ENCODE data around the gene ZNF483. TPM values are rescaled to one million over a fixed set of nuclear protein-coding genes. Genes with fewer than 3 reads are reported as not detected.

Gene ZNF483
- total RNA-seq: 4.2 and 5.2 TPM in 2 replicates

DNA sequence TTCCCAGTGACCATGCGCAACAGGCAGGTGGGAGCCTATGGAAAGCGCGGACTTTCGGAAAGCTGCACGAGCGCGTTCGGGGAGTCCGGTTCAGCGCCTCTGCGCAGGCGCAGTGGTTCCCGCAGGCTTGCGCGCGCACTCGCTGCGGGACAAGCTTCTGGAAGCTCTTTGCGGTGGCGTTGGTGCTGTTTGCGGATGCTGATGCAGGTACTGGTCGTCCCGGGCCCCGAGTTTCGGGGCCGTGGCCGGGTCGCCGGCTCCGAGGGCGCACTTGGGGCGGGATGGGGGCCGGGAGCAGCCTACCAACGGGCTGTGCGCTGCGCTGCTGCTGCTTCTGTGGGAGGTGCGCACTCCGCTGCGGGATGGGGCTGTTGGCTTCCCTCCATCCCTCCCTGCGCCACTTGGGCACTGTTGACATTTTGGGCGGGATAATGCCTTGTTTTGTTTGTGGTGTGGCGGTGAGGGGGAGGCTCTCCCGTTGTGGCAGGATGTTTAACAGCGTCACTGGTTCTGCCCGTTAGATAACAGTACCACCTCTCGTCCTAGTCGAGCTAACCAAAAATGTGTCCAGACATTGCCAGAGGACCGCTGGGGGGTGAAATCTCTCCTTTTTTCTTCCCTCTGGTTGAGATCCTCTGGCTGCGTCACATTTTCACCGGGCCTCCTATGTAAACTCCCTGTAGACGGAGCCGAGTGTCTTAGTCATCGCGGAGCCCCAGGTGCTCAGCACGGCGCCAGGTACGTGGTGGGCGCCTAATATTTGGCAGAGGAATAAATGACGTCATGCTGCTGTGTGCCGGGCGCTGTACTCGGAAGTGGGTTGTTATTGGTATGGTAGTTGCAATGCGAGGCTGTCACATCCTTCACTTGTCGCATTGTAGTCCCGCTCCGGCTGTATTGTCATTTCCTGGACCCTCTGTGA is at the start of gene ZNF483:
Gene ZNF483, plus strand, starts transcription at position 124 of the 922 bp plus-strand sequence. CDS start 2,217 bp downstream, outside the sequence.
- TF ChIP-seq, protein P1, sequence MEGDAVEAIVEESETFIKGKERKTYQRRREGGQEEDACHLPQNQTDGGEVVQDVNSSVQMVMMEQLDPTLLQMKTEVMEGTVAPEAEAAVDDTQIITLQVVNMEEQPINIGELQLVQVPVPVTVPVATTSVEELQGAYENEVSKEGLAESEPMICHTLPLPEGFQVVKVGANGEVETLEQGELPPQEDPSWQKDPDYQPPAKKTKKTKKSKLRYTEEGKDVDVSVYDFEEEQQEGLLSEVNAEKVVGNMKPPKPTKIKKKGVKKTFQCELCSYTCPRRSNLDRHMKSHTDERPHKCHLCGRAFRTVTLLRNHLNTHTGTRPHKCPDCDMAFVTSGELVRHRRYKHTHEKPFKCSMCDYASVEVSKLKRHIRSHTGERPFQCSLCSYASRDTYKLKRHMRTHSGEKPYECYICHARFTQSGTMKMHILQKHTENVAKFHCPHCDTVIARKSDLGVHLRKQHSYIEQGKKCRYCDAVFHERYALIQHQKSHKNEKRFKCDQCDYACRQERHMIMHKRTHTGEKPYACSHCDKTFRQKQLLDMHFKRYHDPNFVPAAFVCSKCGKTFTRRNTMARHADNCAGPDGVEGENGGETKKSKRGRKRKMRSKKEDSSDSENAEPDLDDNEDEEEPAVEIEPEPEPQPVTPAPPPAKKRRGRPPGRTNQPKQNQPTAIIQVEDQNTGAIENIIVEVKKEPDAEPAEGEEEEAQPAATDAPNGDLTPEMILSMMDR (IDR thresholded peaks at IDR 0.05; ENCODE audit: insufficient read depth, low read length, poor library complexity, severe bottlenecking): no peak
- DNase-seq (ENCODE audit: low read depth): peak; percentile 25

DNA sequence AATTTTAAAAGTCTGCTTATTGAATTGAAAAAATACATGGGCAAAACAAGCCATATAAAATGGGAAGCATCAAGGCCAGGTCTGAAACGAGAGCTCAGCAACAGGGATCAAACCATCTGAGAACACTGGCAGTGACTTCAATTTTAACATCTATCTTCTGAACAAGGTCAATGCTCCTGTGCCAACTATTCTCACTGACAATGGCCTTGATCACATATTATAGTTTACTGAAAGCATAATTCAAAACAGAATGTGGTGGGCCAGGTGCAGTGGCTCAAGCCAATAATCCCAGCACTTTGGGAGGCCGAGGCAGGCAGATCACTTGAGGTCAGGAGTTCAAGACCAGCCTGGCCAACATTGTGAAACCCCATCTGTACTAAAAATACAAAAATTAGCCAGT is 49.8 kb upstream of the ZNF483 start:
- TF ChIP-seq, protein P1 (IDR thresholded peaks at IDR 0.05; ENCODE audit: insufficient read depth, low read length, poor library complexity, severe bottlenecking): no peak
- H3K27me3 ChIP-seq (ENCODE audit: control insufficient read depth, insufficient read depth, low read length): no peaks in the 10 kb centered on the region

More for the DNA sequence above, at the start of gene ZNF483:
- Histone ChIP-seq H3K27me3 (ENCODE audit: control insufficient read depth, insufficient read depth, low read length) (no peaks in the 10 kb centered on the region), H3K4me3 (ENCODE audit: low read depth, low read length) (peak within 1 kb of the TSS; percentile 65), H3K36me3 (ENCODE audit: control insufficient read depth, insufficient read depth, low read length) (no peaks in the 10 kb centered on the region)

DNA sequence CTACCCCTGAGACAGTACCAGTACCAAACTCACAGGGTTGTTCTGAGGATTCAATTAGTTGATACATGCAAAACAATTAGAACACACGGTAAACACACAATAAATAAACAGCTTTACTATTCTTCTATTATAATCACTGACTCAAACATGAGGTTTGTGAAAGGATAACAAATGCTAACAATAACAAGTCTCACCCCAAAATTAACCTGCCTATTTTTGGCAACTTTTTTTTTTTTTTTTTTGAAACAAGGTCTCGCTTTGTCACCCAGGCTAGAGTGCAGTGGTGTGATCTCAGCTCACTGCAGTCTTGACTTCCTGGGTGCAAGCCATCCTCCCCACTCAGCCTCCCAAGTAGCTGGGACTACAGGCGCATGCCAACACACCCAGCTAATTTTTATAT is 47.3 kb upstream of the ZNF483 start:
- TF ChIP-seq, protein P1 (IDR thresholded peaks at IDR 0.05; ENCODE audit: insufficient read depth, low read length, poor library complexity, severe bottlenecking): no peak
- Histone ChIP-seq H3K27me3 (ENCODE audit: control insufficient read depth, insufficient read depth, low read length) (no peaks in the 10 kb centered on the region), H3K36me3 (ENCODE audit: control insufficient read depth, insufficient read depth, low read length) (no peaks in the 10 kb centered on the region), H3K4me3 (ENCODE audit: low read depth, low read length) (no peak overlapping the region)
- no peak for DNase-seq (ENCODE audit: low read depth)

More for the DNA sequence above, 49.8 kb upstream of the ZNF483 start:
- Histone ChIP-seq H3K36me3 (ENCODE audit: control insufficient read depth, insufficient read depth, low read length) (no peaks in the 10 kb centered on the region), H3K4me3 (ENCODE audit: low read depth, low read length) (no peak overlapping the region)
- no peak for DNase-seq (ENCODE audit: low read depth)

DNA sequence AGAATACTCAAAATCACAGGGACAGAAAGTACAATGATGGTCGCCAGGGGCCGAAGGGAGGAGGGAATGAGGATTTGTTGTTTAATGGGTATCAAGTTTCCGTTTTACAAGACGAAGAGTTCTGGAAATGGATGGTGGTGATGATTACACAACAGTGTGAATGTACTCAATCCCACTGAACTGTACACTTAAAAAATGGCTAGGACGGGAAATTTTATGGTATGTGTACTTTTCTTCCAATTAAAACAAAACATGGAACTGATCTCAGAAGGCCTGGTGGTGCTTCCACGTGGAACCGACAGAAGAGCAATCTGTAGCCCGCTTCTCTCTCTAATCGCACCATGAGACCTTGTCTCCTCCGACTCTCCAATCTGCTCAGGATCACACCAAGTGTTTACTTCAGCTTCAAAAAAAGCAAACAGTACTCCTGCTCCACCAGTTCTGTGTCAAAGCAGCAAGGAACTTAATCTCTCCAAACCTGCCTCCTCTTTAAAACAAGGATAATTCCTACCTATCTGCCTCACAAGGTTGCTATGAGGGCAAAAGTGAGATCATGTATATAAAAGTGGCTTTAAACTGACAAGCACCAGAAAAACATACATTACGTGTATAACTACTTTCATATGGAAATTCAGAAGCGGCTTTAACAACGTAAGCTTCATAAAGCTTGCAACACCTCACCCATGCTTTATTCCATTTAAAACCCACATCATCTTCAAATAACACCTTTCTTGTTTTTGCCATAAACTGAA is 42.9 kb upstream of the ZNF483 start:
- H3K27me3 ChIP-seq (ENCODE audit: control insufficient read depth, insufficient read depth, low read length): no peaks in the 10 kb centered on the region
- H3K4me3 ChIP-seq (ENCODE audit: low read depth, low read length): peak overlapping the region; percentile 94
- no peak for DNase-seq (ENCODE audit: low read depth)
- H3K36me3 ChIP-seq (ENCODE audit: control insufficient read depth, insufficient read depth, low read length): no peaks in the 10 kb centered on the region
- TF ChIP-seq, protein P1 (IDR thresholded peaks at IDR 0.05; ENCODE audit: insufficient read depth, low read length, poor library complexity, severe bottlenecking): no peak

DNA sequence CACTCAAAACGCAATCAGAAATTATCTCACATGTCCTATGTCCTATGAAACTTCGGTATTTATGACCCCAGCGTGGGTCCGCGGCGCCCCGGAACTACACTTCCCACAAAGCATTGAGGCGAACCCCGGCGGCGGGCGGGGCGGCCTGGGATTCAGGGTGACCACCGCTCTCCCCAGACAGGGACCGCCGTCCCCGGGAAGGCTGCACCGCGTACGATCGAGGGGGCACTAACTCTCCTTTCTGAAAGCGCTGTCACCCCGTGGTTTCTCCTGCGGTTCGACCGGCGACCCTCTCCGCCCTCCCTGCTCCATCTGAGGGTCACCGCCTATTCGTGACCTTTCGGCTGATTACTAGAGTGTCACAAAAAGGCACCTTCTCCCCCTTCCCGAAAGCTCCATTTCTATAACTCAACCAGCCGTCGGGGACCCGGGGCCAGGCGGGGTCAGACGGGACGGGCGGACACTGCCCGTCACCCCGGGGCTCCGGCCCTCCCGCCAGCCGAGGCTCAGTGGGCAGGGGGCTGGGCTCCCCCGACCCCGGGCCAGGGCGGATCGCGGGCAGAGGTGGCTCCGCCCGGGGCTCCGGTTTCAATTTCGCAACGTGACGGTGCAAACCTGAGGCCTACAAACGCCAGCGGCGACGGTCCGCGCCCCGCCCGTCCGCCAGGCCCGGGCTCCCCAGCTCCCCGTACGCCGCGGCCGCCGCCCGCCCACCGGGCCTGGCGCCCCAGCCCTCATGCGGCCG is 42.1 kb upstream of the ZNF483 start:
- Histone ChIP-seq H3K36me3 (ENCODE audit: control insufficient read depth, insufficient read depth, low read length) (no peaks in the 10 kb centered on the region), H3K27me3 (ENCODE audit: control insufficient read depth, insufficient read depth, low read length) (no peaks in the 10 kb centered on the region), H3K4me3 (ENCODE audit: low read depth, low read length) (peak overlapping the region; percentile 94)
- TF ChIP-seq, protein P1 (IDR thresholded peaks at IDR 0.05; ENCODE audit: insufficient read depth, low read length, poor library complexity, severe bottlenecking): no peak
- no peak for DNase-seq (ENCODE audit: low read depth)

Data from kidney epithelial cell (primary cell).